ENCODE results near the gene PLAC8.
"Not testable (repeated sequence)": the region's sequence is repeated elsewhere in the genome, so short reads cannot be mapped to it uniquely, and the experiment has no call there.

The PLAC8 gene

GRCh38 chr4:83054928-83055327 lies 59.6 kb downstream of the PLAC8 start:
- TF ChIP-seq SUZ12 (IDR thresholded peaks at IDR 0.05; ENCODE audit: extremely low read depth, insufficient read depth, insufficient read length) (no peak), YY1 (IDR thresholded peaks at IDR 0.05; ENCODE audit: insufficient read depth, insufficient read length) (no peak), ZNF274 (IDR thresholded peaks at IDR 0.05; ENCODE audit: low read depth, low read length) (no peak)
- no peaks in the 10 kb centered on the region for H3K9me3 ChIP-seq (ENCODE audit: insufficient read depth, low read length)
- no peak overlapping the region for H3K4me3 ChIP-seq (ENCODE audit: insufficient read length, low read depth)
- no peaks in the 10 kb centered on the region for H3K27me3 ChIP-seq (ENCODE audit: insufficient read depth, insufficient read length)
- peaks cover 35% of the 10 kb centered on the region for H3K36me3 ChIP-seq (ENCODE audit: insufficient read depth, insufficient read length, low read length)
- no peaks in the 10 kb centered on the region for H3K4me1 ChIP-seq (ENCODE audit: insufficient read depth, insufficient read length)
- no peak overlapping the region for H3K9ac ChIP-seq (ENCODE audit: insufficient read length, low read depth)
- no peak for DNase-seq (ENCODE audit: low read depth, low spot score)

GRCh38 chr4:83048781-83049180 lies 65.7 kb downstream of the PLAC8 start:
- DNase-seq (ENCODE audit: low read depth, low spot score); H3K27me3 ChIP-seq (ENCODE audit: insufficient read depth, insufficient read length); H3K4me3 ChIP-seq (ENCODE audit: insufficient read length, low read depth); H3K4me1 ChIP-seq (ENCODE audit: insufficient read depth, insufficient read length); H3K9ac ChIP-seq (ENCODE audit: insufficient read length, low read depth); H3K9me3 ChIP-seq (ENCODE audit: insufficient read depth, low read length): not testable (repeated sequence)
- H3K36me3 ChIP-seq (ENCODE audit: insufficient read depth, insufficient read length, low read length) = peaks cover 27% of the 10 kb centered on the region

- H3K4me1 ChIP-seq (ENCODE audit: insufficient read depth, insufficient read length) = no peaks in the 10 kb centered on the region
- H3K9ac ChIP-seq (ENCODE audit: insufficient read length, low read depth) = no peak overlapping the region
- no peak overlapping the region for H3K4me3 ChIP-seq (ENCODE audit: insufficient read length, low read depth)
- peaks cover 15% of the 10 kb centered on the region for H3K36me3 ChIP-seq (ENCODE audit: insufficient read depth, insufficient read length, low read length)
- no peak for TF ChIP-seq YY1 (IDR thresholded peaks at IDR 0.05; ENCODE audit: insufficient read depth, insufficient read length)
- no peak for TF ChIP-seq ZNF274 (IDR thresholded peaks at IDR 0.05; ENCODE audit: low read depth, low read length)
- no peak for TF ChIP-seq SUZ12 (IDR thresholded peaks at IDR 0.05; ENCODE audit: extremely low read depth, insufficient read depth, insufficient read length)
- H3K27me3 ChIP-seq (ENCODE audit: insufficient read depth, insufficient read length) = no peaks in the 10 kb centered on the region
- no peaks in the 10 kb centered on the region for H3K9me3 ChIP-seq (ENCODE audit: insufficient read depth, low read length)
- DNase-seq (ENCODE audit: low read depth, low spot score) = no peak
Observed at GRCh38 chr4:83046693-83047473, 67.6 kb downstream of the PLAC8 start.

DNA sequence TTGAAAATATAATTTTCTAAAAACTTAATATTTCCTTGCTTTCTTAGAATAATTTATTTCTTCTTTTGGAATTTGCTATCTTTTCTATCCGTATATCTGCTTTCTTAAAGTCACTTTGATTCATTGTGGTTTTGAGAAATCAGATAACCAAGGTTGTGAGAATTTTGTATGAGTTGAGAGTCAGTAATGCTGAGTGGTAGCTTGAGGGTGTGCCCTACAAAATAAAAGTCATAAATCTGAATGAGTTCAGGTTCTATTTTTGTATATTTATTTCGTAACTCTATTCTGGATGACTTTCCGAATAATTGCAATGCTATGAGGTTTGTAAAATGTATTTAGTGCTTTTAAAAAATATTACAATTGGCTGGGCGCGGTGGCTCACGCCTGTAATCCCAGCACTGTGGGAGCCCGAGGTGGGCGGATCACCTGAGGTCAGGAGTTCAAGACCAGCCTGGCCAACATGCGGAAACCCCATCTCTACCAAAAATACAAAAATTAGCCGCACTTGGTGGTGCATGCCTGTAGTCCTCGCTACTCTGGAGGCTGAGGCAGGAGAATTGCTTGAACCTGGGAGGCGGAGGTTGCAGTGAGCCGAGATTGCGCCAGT lies 70.6 kb downstream of the PLAC8 start:
- DNase-seq (ENCODE audit: low read depth, low spot score) = no peak

GRCh38 chr4:83043157-83043556 lies 71.4 kb downstream of the PLAC8 start:
- DNase-seq (ENCODE audit: low read depth, low spot score); H3K27me3 ChIP-seq (ENCODE audit: insufficient read depth, insufficient read length); H3K9ac ChIP-seq (ENCODE audit: insufficient read length, low read depth): not testable (repeated sequence)

More for the DNA sequence above, 70.6 kb downstream of the PLAC8 start:
- Histone ChIP-seq H3K4me3 (ENCODE audit: insufficient read length, low read depth) (no peak overlapping the region), H3K27me3 (ENCODE audit: insufficient read depth, insufficient read length) (no peaks in the 10 kb centered on the region), H3K36me3 (ENCODE audit: insufficient read depth, insufficient read length, low read length) (peaks cover 3% of the 10 kb centered on the region), H3K9me3 (ENCODE audit: insufficient read depth, low read length) (no peaks in the 10 kb centered on the region), H3K9ac (ENCODE audit: insufficient read length, low read depth) (no peak overlapping the region), H3K4me1 (ENCODE audit: insufficient read depth, insufficient read length) (no peaks in the 10 kb centered on the region)
- TF ChIP-seq YY1 (IDR thresholded peaks at IDR 0.05; ENCODE audit: insufficient read depth, insufficient read length) (no peak), ZNF274 (IDR thresholded peaks at IDR 0.05; ENCODE audit: low read depth, low read length) (no peak), SUZ12 (IDR thresholded peaks at IDR 0.05; ENCODE audit: extremely low read depth, insufficient read depth, insufficient read length) (no peak)

GRCh38 chr4:83040269-83040668 lies 74.3 kb downstream of the PLAC8 start:
- no peak for TF ChIP-seq YY1 (IDR thresholded peaks at IDR 0.05; ENCODE audit: insufficient read depth, insufficient read length)
- TF ChIP-seq SUZ12 (IDR thresholded peaks at IDR 0.05; ENCODE audit: extremely low read depth, insufficient read depth, insufficient read length) = no peak
- no peak for TF ChIP-seq ZNF274 (IDR thresholded peaks at IDR 0.05; ENCODE audit: low read depth, low read length)
- Histone ChIP-seq H3K9ac (ENCODE audit: insufficient read length, low read depth) (no peak overlapping the region), H3K27me3 (ENCODE audit: insufficient read depth, insufficient read length) (no peaks in the 10 kb centered on the region), H3K4me3 (ENCODE audit: insufficient read length, low read depth) (no peak overlapping the region), H3K9me3 (ENCODE audit: insufficient read depth, low read length) (no peaks in the 10 kb centered on the region), H3K4me1 (ENCODE audit: insufficient read depth, insufficient read length) (no peaks in the 10 kb centered on the region), H3K36me3 (ENCODE audit: insufficient read depth, insufficient read length, low read length) (peaks cover 3% of the 10 kb centered on the region)
- no peak for DNase-seq (ENCODE audit: low read depth, low spot score)

More at GRCh38 chr4:83043157-83043556, 71.4 kb downstream of the PLAC8 start:
- not testable (repeated sequence) for H3K9me3 ChIP-seq (ENCODE audit: insufficient read depth, low read length); H3K4me1 ChIP-seq (ENCODE audit: insufficient read depth, insufficient read length); H3K36me3 ChIP-seq (ENCODE audit: insufficient read depth, insufficient read length, low read length); H3K4me3 ChIP-seq (ENCODE audit: insufficient read length, low read depth)

Data from NT2/D1 (cell line).